ENCODE results near the gene SNCA. TPM values are rescaled to one million over a fixed set of nuclear protein-coding genes. Genes with fewer than 3 reads are reported as not detected.

The SNCA gene
- 1 to 10 TPM; 2.0 to 7.4 TPM for polyA plus RNA-seq

DNA sequence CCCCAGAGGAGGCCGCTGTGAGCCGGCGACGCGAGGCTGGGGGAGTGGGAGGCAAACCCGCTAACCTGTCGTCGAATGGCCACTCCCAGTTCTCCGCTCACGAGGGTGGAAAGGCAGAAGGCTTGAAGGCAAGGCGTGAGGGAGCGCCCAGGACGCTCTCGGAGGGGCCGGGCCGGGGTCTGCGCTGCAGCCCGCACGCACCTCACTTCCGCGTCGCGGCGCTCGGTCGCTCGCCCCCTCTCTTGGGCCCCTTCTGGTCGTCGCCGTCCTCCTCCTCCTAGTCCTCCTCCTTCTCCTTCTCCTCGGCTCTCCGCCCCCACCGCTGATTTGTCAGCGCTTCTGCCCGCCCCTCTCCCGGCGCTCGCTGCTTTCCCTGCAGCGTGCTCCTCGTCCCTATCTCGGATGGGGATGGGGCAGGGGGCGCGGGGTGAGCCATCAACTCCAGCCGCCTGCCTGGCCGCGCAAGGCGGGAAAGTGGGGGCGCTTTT lies at the start of gene SNCA:
SNCA (minus strand) TSS at position 265 of the 488 bp plus-strand sequence. CDS start 1,494 bp downstream, outside the sequence.
- Histone ChIP-seq H3K27ac (ENCODE audit: low read depth in 2 of 2, low read length in 1 of 2) (peak within 1 kb of the TSS in 1 of 2 donors; percentile 58), H3K9me3 (ENCODE audit: control insufficient read depth in 2 of 2, insufficient read depth in 1 of 2, low read depth in 1 of 2, low read length in 1 of 2) (no peaks in the 10 kb centered on the region), H3K27me3 (ENCODE audit: control insufficient read depth in 1 of 2, insufficient read depth in 2 of 2, low read length in 2 of 2) (peaks cover 5 to 15% of the 10 kb centered on the region in 2 donors), H3K4me1 (ENCODE audit: control insufficient read depth in 2 of 2, insufficient read depth in 2 of 2, low read length in 1 of 2) (peaks cover 0 to 7% of the 10 kb centered on the region in 2 donors), H3K36me3 (ENCODE audit: control insufficient read depth in 2 of 2, insufficient read depth in 2 of 2, low read length in 1 of 2) (no peaks in the 10 kb centered on the region), H3K4me3 (ENCODE audit: low read depth in 1 of 2, low read length in 2 of 2) (peak within 1 kb of the TSS; percentile 43 to 52)
- 1 to 2% methylated on average over 47 to 48 of the region's 48 CpGs for WGBS, 2 donors

DNA sequence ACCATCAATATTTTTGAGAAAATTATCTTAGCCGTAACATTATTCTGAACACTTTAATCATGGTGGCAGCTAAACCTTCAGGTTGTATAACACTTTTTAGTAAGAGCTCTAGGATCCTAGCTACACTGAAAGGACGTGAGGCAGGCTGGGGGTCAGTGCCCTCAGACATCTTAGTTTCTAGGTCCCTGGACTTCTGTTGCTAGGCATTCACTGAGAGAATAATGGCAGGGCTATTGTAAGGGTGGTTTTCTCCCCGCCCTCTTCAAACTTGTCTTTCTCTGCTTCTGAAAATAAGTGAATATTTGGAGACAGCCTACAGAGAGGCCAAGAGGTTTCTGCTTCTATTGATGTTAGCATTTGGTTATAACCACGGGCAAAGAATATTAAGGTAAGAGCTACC lies 42.3 kb upstream of the SNCA start:
- WGBS, 2 donors = 83 to 85% methylated on average over 4 of the region's 4 CpGs
- Histone ChIP-seq H3K27ac (ENCODE audit: low read depth in 2 of 2, low read length in 1 of 2) (no peak overlapping the region), H3K9me3 (ENCODE audit: control insufficient read depth in 2 of 2, insufficient read depth in 1 of 2, low read depth in 1 of 2, low read length in 1 of 2) (no peaks in the 10 kb centered on the region), H3K27me3 (ENCODE audit: control insufficient read depth in 1 of 2, insufficient read depth in 2 of 2, low read length in 2 of 2) (no peaks in the 10 kb centered on the region), H3K36me3 (ENCODE audit: control insufficient read depth in 2 of 2, insufficient read depth in 2 of 2, low read length in 1 of 2) (no peaks in the 10 kb centered on the region), H3K4me3 (ENCODE audit: low read depth in 1 of 2, low read length in 2 of 2) (no peak overlapping the region), H3K4me1 (ENCODE audit: control insufficient read depth in 2 of 2, insufficient read depth in 2 of 2, low read length in 1 of 2) (no peaks in the 10 kb centered on the region)

DNA sequence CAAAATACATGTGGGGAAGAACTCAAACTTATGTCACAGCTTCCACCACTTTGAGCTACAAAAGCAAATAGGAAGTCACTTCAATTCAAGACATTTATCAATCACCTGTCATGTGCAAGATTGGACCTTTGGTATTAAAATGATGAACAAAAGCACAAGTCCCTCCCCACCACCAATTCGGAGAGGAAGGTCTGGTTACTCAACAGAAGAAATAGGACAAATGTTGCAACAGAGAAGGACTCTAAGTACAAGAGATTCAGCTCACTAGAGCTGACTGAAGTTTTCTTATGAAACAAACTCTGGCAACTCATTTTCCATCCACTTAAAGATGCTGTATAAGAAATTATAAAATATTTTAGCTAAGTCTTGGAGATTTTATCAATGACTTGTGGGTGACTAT lies 41.6 kb upstream of the SNCA start:
- H3K36me3 ChIP-seq (ENCODE audit: control insufficient read depth in 2 of 2, insufficient read depth in 2 of 2, low read length in 1 of 2) = no peaks in the 10 kb centered on the region
- H3K9me3 ChIP-seq (ENCODE audit: control insufficient read depth in 2 of 2, insufficient read depth in 1 of 2, low read depth in 1 of 2, low read length in 1 of 2) = no peaks in the 10 kb centered on the region
- no peaks in the 10 kb centered on the region for H3K4me1 ChIP-seq (ENCODE audit: control insufficient read depth in 2 of 2, insufficient read depth in 2 of 2, low read length in 1 of 2)
- 60 to 62% methylated on average over 1 of the region's 1 CpG for WGBS, 2 donors
- H3K27me3 ChIP-seq (ENCODE audit: control insufficient read depth in 1 of 2, insufficient read depth in 2 of 2, low read length in 2 of 2) = no peaks in the 10 kb centered on the region
- no peak overlapping the region for H3K27ac ChIP-seq (ENCODE audit: low read depth in 2 of 2, low read length in 1 of 2)
- no peak overlapping the region for H3K4me3 ChIP-seq (ENCODE audit: low read depth in 1 of 2, low read length in 2 of 2)

DNA sequence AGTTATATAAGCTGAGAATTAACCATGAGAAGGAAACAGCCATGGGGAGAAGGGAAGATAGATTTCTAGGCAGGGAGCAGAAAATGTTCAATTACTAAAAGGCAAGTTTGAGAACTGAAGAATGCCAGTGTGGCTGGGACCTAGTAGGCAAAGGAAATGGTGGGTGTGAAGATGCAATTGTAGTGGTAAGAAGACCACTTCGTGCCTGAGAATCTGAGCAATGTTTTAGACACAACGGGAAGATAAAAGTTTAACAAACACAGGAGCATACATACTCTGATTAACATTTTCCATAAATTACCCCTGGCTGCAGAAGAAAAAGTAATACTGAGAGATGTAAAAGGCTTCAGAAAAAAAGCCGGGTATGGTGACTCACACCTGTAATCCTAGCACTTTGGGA lies 39.6 kb upstream of the SNCA start:
- no peaks in the 10 kb centered on the region for H3K27me3 ChIP-seq (ENCODE audit: control insufficient read depth in 1 of 2, insufficient read depth in 2 of 2, low read length in 2 of 2)
- WGBS, 2 donors = 77 to 80% methylated on average over 3 of the region's 3 CpGs

DNA sequence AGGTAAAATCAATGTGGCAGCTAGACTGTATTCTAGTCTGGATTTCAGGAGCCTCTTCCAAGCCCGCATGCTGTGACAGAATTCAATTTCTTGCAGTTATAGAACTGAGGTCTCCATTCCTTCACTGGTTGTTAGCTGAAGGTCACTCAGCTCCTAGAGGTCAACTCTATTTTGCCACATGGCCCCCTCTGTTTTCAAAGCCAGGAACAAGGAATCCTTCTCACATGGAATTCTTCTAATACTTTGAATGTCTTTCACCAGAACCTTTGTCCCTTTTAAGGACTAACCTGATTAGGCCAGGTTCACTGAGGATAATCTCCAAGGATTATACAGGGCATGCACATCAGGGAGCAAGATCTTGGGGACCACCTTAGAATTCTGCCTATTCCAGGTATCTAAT lies 34.2 kb upstream of the SNCA start:
- no peak overlapping the region for H3K27ac ChIP-seq (ENCODE audit: low read depth in 2 of 2, low read length in 1 of 2)
- no peaks in the 10 kb centered on the region for H3K9me3 ChIP-seq (ENCODE audit: control insufficient read depth in 2 of 2, insufficient read depth in 1 of 2, low read depth in 1 of 2, low read length in 1 of 2)
- H3K4me1 ChIP-seq (ENCODE audit: control insufficient read depth in 2 of 2, insufficient read depth in 2 of 2, low read length in 1 of 2) = no peaks in the 10 kb centered on the region
- no peaks in the 10 kb centered on the region for H3K27me3 ChIP-seq (ENCODE audit: control insufficient read depth in 1 of 2, insufficient read depth in 2 of 2, low read length in 2 of 2)
- WGBS, 2 donors = 88 to 92% methylated on average over 1 of the region's 1 CpG
- H3K4me3 ChIP-seq (ENCODE audit: low read depth in 1 of 2, low read length in 2 of 2) = no peak overlapping the region
- H3K36me3 ChIP-seq (ENCODE audit: control insufficient read depth in 2 of 2, insufficient read depth in 2 of 2, low read length in 1 of 2) = no peaks in the 10 kb centered on the region

More for the DNA sequence above, 39.6 kb upstream of the SNCA start:
- Histone ChIP-seq H3K9me3 (ENCODE audit: control insufficient read depth in 2 of 2, insufficient read depth in 1 of 2, low read depth in 1 of 2, low read length in 1 of 2) (no peaks in the 10 kb centered on the region), H3K36me3 (ENCODE audit: control insufficient read depth in 2 of 2, insufficient read depth in 2 of 2, low read length in 1 of 2) (no peaks in the 10 kb centered on the region), H3K4me1 (ENCODE audit: control insufficient read depth in 2 of 2, insufficient read depth in 2 of 2, low read length in 1 of 2) (no peaks in the 10 kb centered on the region), H3K4me3 (ENCODE audit: low read depth in 1 of 2, low read length in 2 of 2) (no peak overlapping the region), H3K27ac (ENCODE audit: low read depth in 2 of 2, low read length in 1 of 2) (no peak overlapping the region)

DNA sequence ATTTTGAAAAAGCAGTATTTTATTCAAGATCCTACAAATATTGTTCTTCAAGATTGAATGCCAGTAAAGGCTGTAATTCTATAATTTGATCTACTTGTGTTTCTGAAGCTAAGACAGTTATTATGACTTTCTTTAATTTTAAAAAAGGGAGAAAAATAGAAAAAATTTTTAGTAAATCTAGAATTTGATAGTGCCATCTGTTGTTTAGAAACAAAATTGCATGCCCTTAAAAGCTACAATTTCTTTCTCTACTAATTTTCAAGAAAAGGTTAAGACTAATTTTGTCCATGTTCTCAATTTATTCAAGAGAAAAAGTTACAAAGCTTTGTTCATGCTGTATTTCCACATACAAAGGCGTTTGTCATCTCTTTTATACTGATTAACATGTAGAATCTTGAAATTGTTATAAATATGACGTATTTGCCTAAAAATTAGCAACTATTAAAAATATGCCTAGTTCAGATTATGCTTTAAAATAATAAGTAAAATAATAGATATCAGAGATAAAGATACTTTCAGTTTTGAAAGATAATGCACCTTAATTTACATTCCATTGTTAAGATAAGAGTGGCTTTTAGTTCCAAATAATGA lies 32.1 kb upstream of the SNCA start:
- Histone ChIP-seq H3K4me1 (ENCODE audit: control insufficient read depth in 2 of 2, insufficient read depth in 2 of 2, low read length in 1 of 2) (no peaks in the 10 kb centered on the region), H3K27me3 (ENCODE audit: control insufficient read depth in 1 of 2, insufficient read depth in 2 of 2, low read length in 2 of 2) (no peaks in the 10 kb centered on the region), H3K36me3 (ENCODE audit: control insufficient read depth in 2 of 2, insufficient read depth in 2 of 2, low read length in 1 of 2) (no peaks in the 10 kb centered on the region), H3K9me3 (ENCODE audit: control insufficient read depth in 2 of 2, insufficient read depth in 1 of 2, low read depth in 1 of 2, low read length in 1 of 2) (no peaks in the 10 kb centered on the region), H3K4me3 (ENCODE audit: low read depth in 1 of 2, low read length in 2 of 2) (no peak overlapping the region), H3K27ac (ENCODE audit: low read depth in 2 of 2, low read length in 1 of 2) (no peak overlapping the region)
- WGBS, 2 donors = 51 to 54% methylated on average over 2 of the region's 2 CpGs

DNA sequence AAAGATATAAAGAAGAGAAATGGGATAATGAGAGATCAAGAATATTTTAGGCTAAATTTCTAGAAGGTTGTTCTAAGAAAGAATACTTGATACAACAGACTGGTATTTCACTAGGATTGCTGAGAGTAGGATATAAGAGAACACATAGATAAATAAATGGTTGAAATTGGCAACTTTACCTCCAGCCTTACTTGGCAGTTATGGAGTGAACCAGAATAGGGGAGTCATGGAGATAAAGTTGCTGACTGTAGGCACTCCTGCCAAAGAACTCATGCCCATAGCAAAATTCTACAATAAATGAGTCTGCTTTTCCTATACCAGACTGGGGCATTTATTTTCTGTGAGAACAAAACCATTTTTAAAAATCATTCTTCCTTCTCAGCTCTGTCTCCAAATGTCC lies 31.3 kb upstream of the SNCA start:
- Histone ChIP-seq H3K4me1 (ENCODE audit: control insufficient read depth in 2 of 2, insufficient read depth in 2 of 2, low read length in 1 of 2) (no peaks in the 10 kb centered on the region), H3K9me3 (ENCODE audit: control insufficient read depth in 2 of 2, insufficient read depth in 1 of 2, low read depth in 1 of 2, low read length in 1 of 2) (no peaks in the 10 kb centered on the region), H3K27ac (ENCODE audit: low read depth in 2 of 2, low read length in 1 of 2) (no peak overlapping the region), H3K36me3 (ENCODE audit: control insufficient read depth in 2 of 2, insufficient read depth in 2 of 2, low read length in 1 of 2) (no peaks in the 10 kb centered on the region), H3K27me3 (ENCODE audit: control insufficient read depth in 1 of 2, insufficient read depth in 2 of 2, low read length in 2 of 2) (no peaks in the 10 kb centered on the region), H3K4me3 (ENCODE audit: low read depth in 1 of 2, low read length in 2 of 2) (no peak overlapping the region)

DNA sequence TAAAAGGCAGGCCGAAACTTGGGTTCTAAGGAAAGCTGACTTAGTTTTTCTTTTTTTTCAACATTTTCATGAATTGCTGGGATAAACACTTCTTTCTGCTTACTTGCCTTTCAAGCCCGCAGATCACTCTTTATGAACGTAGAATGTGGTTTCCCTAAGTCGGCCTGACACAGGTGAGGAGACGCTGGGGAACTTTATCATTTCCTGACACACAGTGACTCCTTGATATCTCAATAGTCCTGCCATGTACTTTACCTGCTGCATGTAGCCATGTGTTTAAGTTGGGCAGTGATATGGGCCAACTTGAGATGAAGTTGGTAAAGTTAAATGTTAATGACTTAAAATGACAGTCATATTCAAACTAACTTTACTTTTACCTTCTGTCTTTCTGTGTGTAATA lies 26.6 kb upstream of the SNCA start:
- H3K4me1 ChIP-seq (ENCODE audit: control insufficient read depth in 2 of 2, insufficient read depth in 2 of 2, low read length in 1 of 2) = no peaks in the 10 kb centered on the region
- H3K4me3 ChIP-seq (ENCODE audit: low read depth in 1 of 2, low read length in 2 of 2) = no peak overlapping the region
- H3K27ac ChIP-seq (ENCODE audit: low read depth in 2 of 2, low read length in 1 of 2) = no peak overlapping the region
- no peaks in the 10 kb centered on the region for H3K27me3 ChIP-seq (ENCODE audit: control insufficient read depth in 1 of 2, insufficient read depth in 2 of 2, low read length in 2 of 2)
- 64 to 80% methylated on average over 5 of the region's 5 CpGs for WGBS, 2 donors
- no peaks in the 10 kb centered on the region for H3K36me3 ChIP-seq (ENCODE audit: control insufficient read depth in 2 of 2, insufficient read depth in 2 of 2, low read length in 1 of 2)
- H3K9me3 ChIP-seq (ENCODE audit: control insufficient read depth in 2 of 2, insufficient read depth in 1 of 2, low read depth in 1 of 2, low read length in 1 of 2) = no peaks in the 10 kb centered on the region

DNA sequence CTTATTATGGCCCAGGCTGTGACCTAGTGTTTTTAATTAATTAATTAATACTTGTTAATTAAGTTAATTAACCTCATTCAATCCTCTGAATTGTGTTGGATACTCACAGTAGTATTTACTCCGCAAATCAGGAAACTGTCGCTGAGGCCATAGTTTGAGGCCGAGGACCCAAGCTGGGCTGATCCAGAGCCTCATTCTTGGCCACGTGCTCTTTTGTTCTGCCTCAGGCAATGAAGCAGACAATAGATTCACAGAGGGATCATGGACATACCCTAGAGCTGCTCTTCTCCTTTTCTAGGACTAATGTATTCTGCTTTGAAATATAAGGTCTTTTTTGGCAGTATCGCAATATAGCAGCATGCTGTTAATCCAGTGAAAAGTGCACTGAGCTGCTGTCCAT lies 24.0 kb upstream of the SNCA start:
- Histone ChIP-seq H3K9me3 (ENCODE audit: control insufficient read depth in 2 of 2, insufficient read depth in 1 of 2, low read depth in 1 of 2, low read length in 1 of 2) (no peaks in the 10 kb centered on the region), H3K4me1 (ENCODE audit: control insufficient read depth in 2 of 2, insufficient read depth in 2 of 2, low read length in 1 of 2) (no peaks in the 10 kb centered on the region), H3K27me3 (ENCODE audit: control insufficient read depth in 1 of 2, insufficient read depth in 2 of 2, low read length in 2 of 2) (no peaks in the 10 kb centered on the region), H3K36me3 (ENCODE audit: control insufficient read depth in 2 of 2, insufficient read depth in 2 of 2, low read length in 1 of 2) (no peaks in the 10 kb centered on the region), H3K27ac (ENCODE audit: low read depth in 2 of 2, low read length in 1 of 2) (no peak overlapping the region), H3K4me3 (ENCODE audit: low read depth in 1 of 2, low read length in 2 of 2) (no peak overlapping the region)
- WGBS, 2 donors = 87 to 89% methylated on average over 5 of the region's 5 CpGs

DNA sequence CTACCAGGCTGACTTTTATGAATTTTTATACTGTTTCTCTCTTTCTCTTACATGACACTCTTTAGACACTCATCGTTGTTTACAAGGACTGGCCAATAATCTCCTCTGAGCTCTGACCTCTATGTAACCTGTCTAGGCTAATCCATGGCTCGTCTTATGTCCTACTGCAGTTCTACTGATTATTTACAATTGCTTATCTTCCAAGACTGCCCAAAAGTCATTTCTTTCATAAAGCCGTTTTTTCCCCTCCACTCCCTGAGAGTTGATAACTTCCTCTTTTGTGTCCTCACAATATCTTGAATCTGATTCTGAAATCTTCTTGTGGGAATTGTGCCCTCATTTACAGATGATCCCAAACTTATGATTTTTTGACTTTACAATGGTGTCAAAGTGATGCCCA lies 18.3 kb upstream of the SNCA start:
- Histone ChIP-seq H3K27ac (ENCODE audit: low read depth in 2 of 2, low read length in 1 of 2) (no peak overlapping the region), H3K27me3 (ENCODE audit: control insufficient read depth in 1 of 2, insufficient read depth in 2 of 2, low read length in 2 of 2) (no peaks in the 10 kb centered on the region), H3K4me3 (ENCODE audit: low read depth in 1 of 2, low read length in 2 of 2) (no peak overlapping the region), H3K9me3 (ENCODE audit: control insufficient read depth in 2 of 2, insufficient read depth in 1 of 2, low read depth in 1 of 2, low read length in 1 of 2) (peaks cover 0 to 2% of the 10 kb centered on the region in 2 donors), H3K36me3 (ENCODE audit: control insufficient read depth in 2 of 2, insufficient read depth in 2 of 2, low read length in 1 of 2) (no peaks in the 10 kb centered on the region), H3K4me1 (ENCODE audit: control insufficient read depth in 2 of 2, insufficient read depth in 2 of 2, low read length in 1 of 2) (no peaks in the 10 kb centered on the region)
- 65 to 67% methylated on average over 3 of the region's 3 CpGs for WGBS, 2 donors
